GM19324 (cell line): ENCODE measurements around the gene SBF2.

Experiments
- ATAC-seq: cut with Tn5 transposase; IDR thresholded peaks from one replicate; pipeline ENCODE4 v1.9.1; 2021; ENCODE audit warnings: mild to moderate bottlenecking, moderate library complexity; ENCODE audit not compliant: unreplicated experiment, low FRiP score

The SBF2 gene

GRCh38 chr11:9875399-9875798 lies 418.6 kb downstream of the SBF2 start:
- ATAC-seq = no peak

GRCh38 chr11:9874466-9874865 lies 419.6 kb downstream of the SBF2 start:
- no peak for ATAC-seq

GRCh38 chr11:9868641-9869040 lies 425.4 kb downstream of the SBF2 start:
- ATAC-seq = no peak

- no peak for ATAC-seq
Observed at GRCh38 chr11:9862981-9863380, 431.0 kb downstream of the SBF2 start.

- ATAC-seq = peak; percentile 80
Observed at GRCh38 chr11:9861860-9862725, 431.9 kb downstream of the SBF2 start.

GRCh38 chr11:9859554-9860305 lies 434.3 kb downstream of the SBF2 start:
- no peak for ATAC-seq

- ATAC-seq = no peak
Observed at GRCh38 chr11:9858822-9859221, 435.2 kb downstream of the SBF2 start.

- no peak for ATAC-seq
Observed at GRCh38 chr11:9858218-9858617, 435.8 kb downstream of the SBF2 start.

GRCh38 chr11:9855579-9856287 lies 438.3 kb downstream of the SBF2 start:
- no peak for ATAC-seq

- ATAC-seq = no peak
Observed at GRCh38 chr11:9853929-9854552, 440.0 kb downstream of the SBF2 start.

- no peak for ATAC-seq
Observed at GRCh38 chr11:9852465-9852864, 441.6 kb downstream of the SBF2 start.

GRCh38 chr11:9851366-9851765 lies 442.7 kb downstream of the SBF2 start:
- ATAC-seq = no peak

- ATAC-seq = no peak
Observed at GRCh38 chr11:9850224-9850895, 443.7 kb downstream of the SBF2 start.

- no peak for ATAC-seq
Observed at GRCh38 chr11:9849389-9849788, 444.6 kb downstream of the SBF2 start.

- ATAC-seq = no peak
Observed at GRCh38 chr11:9847636-9848035, 446.4 kb downstream of the SBF2 start.

GRCh38 chr11:9842923-9843322 lies 451.1 kb downstream of the SBF2 start:
- ATAC-seq = no peak

- no peak for ATAC-seq
Observed at GRCh38 chr11:9840460-9841004, 453.5 kb downstream of the SBF2 start.

GRCh38 chr11:9839550-9839949 lies 454.5 kb downstream of the SBF2 start:
- ATAC-seq = no peak

GRCh38 chr11:9838961-9839360 lies 455.1 kb downstream of the SBF2 start:
- ATAC-seq = no peak

- ATAC-seq = no peak
Observed at GRCh38 chr11:9838229-9838628, 455.8 kb downstream of the SBF2 start.
